HEK293 (cell line): ENCODE data around the gene ZBTB44.

Source experiments
- CTCF ChIA-PET: fragments of 350-600 bp; formaldehyde crosslinking; extraction: SDS; loops from one replicate; lab custom pipeline; 2021; ENCODE audit warnings: antibody characterized with exemption; lab: Yijun Ruan, JAX
- POLR2A ChIA-PET: fragments of 300-600 bp; formaldehyde crosslinking; extraction: SDS; loops from one replicate; lab custom pipeline; 2020; ENCODE audit warnings: antibody characterized with exemption, inconsistent platforms; lab: Yijun Ruan, JAX
- H3K27ac ChIP-seq: fragments of 200-500 bp; sonication (Bioruptor generic); 2 replicates; pipeline ENCODE4 v1.5.1; 2014; ENCODE audit warnings: low read depth, low read length, control low read depth, inconsistent platforms; ENCODE audit errors: extremely low read depth
- H3K36me3 ChIP-seq, 2 experiments: fragments of 200-500 bp in 1 of 2; sonication (Bioruptor generic) in 1 of 2; 1 replicate in 1 of 2; 2 replicates in 1 of 2; pipeline ENCODE4 v1.5.1; 2014 to 2017; ENCODE audit warnings: inconsistent platforms in 2 of 2, low read length in 2 of 2; ENCODE audit not compliant: control insufficient read depth in 2 of 2, insufficient read depth in 1 of 2
- H3K4me1 ChIP-seq: fragments of 200-500 bp; sonication (Bioruptor generic); 2 replicates; pipeline ENCODE4 v1.5.1; 2014; ENCODE audit warnings: mild to moderate bottlenecking, low read length, inconsistent platforms; ENCODE audit not compliant: control insufficient read depth, insufficient read depth
- H3K4me3 ChIP-seq: 2 replicates; pipeline ENCODE4 v1.5.1; 2011; ENCODE audit warnings: low read depth, mild to moderate bottlenecking, control low read depth, low read length, moderate library complexity
- H3K9me3 ChIP-seq: fragments of 200-500 bp; sonication (Bioruptor generic); 2 replicates; pipeline ENCODE4 v1.5.1; 2014; ENCODE audit warnings: low read depth, low read length, inconsistent platforms; ENCODE audit not compliant: control insufficient read depth, insufficient read depth
- IKZF3 ChIP-seq: fragments of 450-650 bp; IDR thresholded peaks from 2 replicates; pipeline ENCODE4 v1.5.0; 2018; ENCODE audit warnings: missing biosample characterization, mild to moderate bottlenecking, missing genetic modification characterization, moderate library complexity
- MZF1 ChIP-seq: fragments of 450-650 bp; formaldehyde crosslinking; IDR thresholded peaks from 2 replicates; pipeline ENCODE4 v1.5.1; 2017; ENCODE audit warnings: missing biosample characterization, missing genetic modification characterization, borderline replicate concordance
- PRDM6 ChIP-seq: fragments of 450-650 bp; formaldehyde crosslinking; IDR thresholded peaks from 2 replicates; pipeline ENCODE4 v1.5.1; 2017; ENCODE audit warnings: missing biosample characterization, missing genetic modification characterization
- SALL2 ChIP-seq: fragments of 450-650 bp; formaldehyde crosslinking; IDR thresholded peaks from 2 replicates; pipeline ENCODE4 v1.5.0; 2017; ENCODE audit warnings: missing biosample characterization, mild to moderate bottlenecking, missing genetic modification characterization, borderline replicate concordance
- ZBTB21 ChIP-seq: fragments of 450-650 bp; formaldehyde crosslinking; IDR thresholded peaks from 2 replicates; pipeline ENCODE4 v1.5.1; 2017; ENCODE audit warnings: missing biosample characterization, missing genetic modification characterization
- ZNF112 ChIP-seq: fragments of 450-650 bp; formaldehyde crosslinking; IDR thresholded peaks from 2 replicates; pipeline ENCODE4 v1.5.0; 2017; ENCODE audit warnings: missing biosample characterization, missing genetic modification characterization
- ZNF302 ChIP-seq: fragments of 450-650 bp; formaldehyde crosslinking; IDR thresholded peaks from 2 replicates; pipeline ENCODE4 v1.5.1; 2016; ENCODE audit warnings: missing biosample characterization, missing genetic modification characterization, low read depth
- ZNF335 ChIP-seq: fragments of 450-650 bp; formaldehyde crosslinking; conservative IDR thresholded peaks from 2 replicates; pipeline ENCODE4 v1.5.1; 2016; ENCODE audit warnings: missing biosample characterization, missing genetic modification characterization
- ZNF362 ChIP-seq: fragments of 450-650 bp; formaldehyde crosslinking; IDR thresholded peaks from 2 replicates; pipeline ENCODE4 v1.5.1; 2016; ENCODE audit warnings: missing biosample characterization, missing genetic modification characterization
- ZNF366 ChIP-seq: fragments of 450-650 bp; formaldehyde crosslinking; conservative IDR thresholded peaks from 2 replicates; pipeline ENCODE4 v1.5.1; 2016; ENCODE audit warnings: missing biosample characterization, missing genetic modification characterization
- ZNF529 ChIP-seq: fragments of 450-650 bp; formaldehyde crosslinking; IDR thresholded peaks from 2 replicates; pipeline ENCODE4 v1.5.1; 2017; ENCODE audit warnings: missing genetic modification characterization, missing biosample characterization; ENCODE audit not compliant: insufficient replicate concordance
- ZNF555 ChIP-seq: fragments of 450-650 bp; formaldehyde crosslinking; conservative IDR thresholded peaks from 2 replicates; pipeline ENCODE4 v1.5.1; 2017; ENCODE audit warnings: missing biosample characterization, mild to moderate bottlenecking, missing genetic modification characterization, inconsistent platforms
- ZNF664 ChIP-seq: fragments of 450-650 bp; formaldehyde crosslinking; IDR thresholded peaks from 2 replicates; pipeline ENCODE4 v1.5.1; 2016; ENCODE audit warnings: missing biosample characterization, missing genetic modification characterization
- ZNF670 ChIP-seq: fragments of 450-650 bp; formaldehyde crosslinking; IDR thresholded peaks from 2 replicates; pipeline ENCODE4 v1.5.1; 2016; ENCODE audit warnings: missing biosample characterization, missing genetic modification characterization, low read depth
- ZNF701 ChIP-seq: fragments of 450-650 bp; formaldehyde crosslinking; IDR thresholded peaks from 2 replicates; pipeline ENCODE4 v1.5.1; 2016; ENCODE audit warnings: missing biosample characterization, missing genetic modification characterization
- ZNF777 ChIP-seq: fragments of 450-650 bp; formaldehyde crosslinking; IDR thresholded peaks from 2 replicates; pipeline ENCODE4 v1.5.1; 2017; ENCODE audit warnings: missing biosample characterization, missing genetic modification characterization, borderline replicate concordance
- ZNF785 ChIP-seq: fragments of 450-650 bp; formaldehyde crosslinking; IDR thresholded peaks from 2 replicates; pipeline ENCODE4 v1.5.1; 2016; ENCODE audit warnings: missing biosample characterization, missing genetic modification characterization
- TF ChIP-seq, protein P1 (sequence below): fragments of 450-650 bp; formaldehyde crosslinking; IDR thresholded peaks from 2 replicates; pipeline ENCODE4 v1.5.1; 2016; ENCODE audit warnings: missing biosample characterization, missing genetic modification characterization
- TF ChIP-seq, protein P2 (sequence below): fragments of 450-650 bp; formaldehyde crosslinking; IDR thresholded peaks from 2 replicates; pipeline ENCODE4 v1.5.1; 2017; ENCODE audit warnings: missing biosample characterization, missing genetic modification characterization
- TF ChIP-seq, protein P3 (sequence below): fragments of 450-650 bp; IDR thresholded peaks from 2 replicates; pipeline ENCODE4 v1.5.1; 2018; ENCODE audit warnings: missing biosample characterization, missing genetic modification characterization
- TF ChIP-seq, protein P4 (sequence below): fragments of 450-650 bp; formaldehyde crosslinking; IDR thresholded peaks from 2 replicates; pipeline ENCODE4 v1.5.1; 2016; ENCODE audit warnings: missing biosample characterization, missing genetic modification characterization
- TF ChIP-seq, protein P5 (sequence below): fragments of 450-650 bp; formaldehyde crosslinking; IDR thresholded peaks from 2 replicates; pipeline ENCODE4 v1.5.1; 2016; ENCODE audit warnings: missing biosample characterization, missing genetic modification characterization

ZBTB44 gene

DNA sequence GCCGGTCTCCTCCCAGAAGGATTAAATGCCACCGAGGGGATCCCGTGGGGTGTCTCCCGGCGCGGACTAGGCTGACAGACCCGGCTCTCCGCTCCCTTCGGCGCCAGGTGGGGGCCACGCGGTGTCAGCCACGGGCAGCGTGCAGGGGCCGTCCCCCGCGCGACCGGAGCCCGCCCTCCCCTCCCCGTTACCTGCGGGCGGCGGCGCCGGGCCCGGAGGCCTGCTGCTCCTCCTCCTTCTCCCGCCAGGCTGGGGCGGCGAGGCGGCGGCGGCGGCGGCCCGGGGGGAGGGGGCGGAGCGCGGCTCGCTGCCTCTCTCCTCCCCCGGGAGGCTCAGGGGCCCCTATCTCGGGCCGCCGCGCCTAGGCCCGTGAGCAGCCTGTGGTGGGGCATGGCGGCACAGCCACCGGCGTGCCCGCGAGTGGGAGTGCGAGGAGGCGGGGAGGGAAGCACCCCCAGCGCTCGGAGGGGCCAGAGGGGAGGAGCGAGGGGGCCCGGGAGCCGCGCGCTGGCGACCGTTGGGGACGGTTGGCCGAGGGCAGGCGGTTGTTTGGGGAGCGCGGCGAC lies 450 bp downstream of the ZBTB44 start (continued):
- TF ChIP-seq, protein P1, sequence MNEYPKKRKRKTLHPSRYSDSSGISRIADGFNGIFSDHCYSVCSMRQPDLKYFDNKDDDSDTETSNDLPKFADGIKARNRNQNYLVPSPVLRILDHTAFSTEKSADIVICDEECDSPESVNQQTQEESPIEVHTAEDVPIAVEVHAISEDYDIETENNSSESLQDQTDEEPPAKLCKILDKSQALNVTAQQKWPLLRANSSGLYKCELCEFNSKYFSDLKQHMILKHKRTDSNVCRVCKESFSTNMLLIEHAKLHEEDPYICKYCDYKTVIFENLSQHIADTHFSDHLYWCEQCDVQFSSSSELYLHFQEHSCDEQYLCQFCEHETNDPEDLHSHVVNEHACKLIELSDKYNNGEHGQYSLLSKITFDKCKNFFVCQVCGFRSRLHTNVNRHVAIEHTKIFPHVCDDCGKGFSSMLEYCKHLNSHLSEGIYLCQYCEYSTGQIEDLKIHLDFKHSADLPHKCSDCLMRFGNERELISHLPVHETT (tag by site-specific recombination), result no peak
- TF ChIP-seq ZNF785 (tag by site-specific recombination) (no peak), ZNF302 (tag by site-specific recombination) (no peak), ZNF362 (tag by site-specific recombination) (no peak), ZNF670 (tag by site-specific recombination) (no peak), SALL2 (tag by site-specific recombination) (no peak), ZNF529 (tag by site-specific recombination) (no peak), IKZF3 (tag by site-specific recombination) (0 out of 2 replicates have a peak, but pooled peaks have one; percentile 34)

DNA sequence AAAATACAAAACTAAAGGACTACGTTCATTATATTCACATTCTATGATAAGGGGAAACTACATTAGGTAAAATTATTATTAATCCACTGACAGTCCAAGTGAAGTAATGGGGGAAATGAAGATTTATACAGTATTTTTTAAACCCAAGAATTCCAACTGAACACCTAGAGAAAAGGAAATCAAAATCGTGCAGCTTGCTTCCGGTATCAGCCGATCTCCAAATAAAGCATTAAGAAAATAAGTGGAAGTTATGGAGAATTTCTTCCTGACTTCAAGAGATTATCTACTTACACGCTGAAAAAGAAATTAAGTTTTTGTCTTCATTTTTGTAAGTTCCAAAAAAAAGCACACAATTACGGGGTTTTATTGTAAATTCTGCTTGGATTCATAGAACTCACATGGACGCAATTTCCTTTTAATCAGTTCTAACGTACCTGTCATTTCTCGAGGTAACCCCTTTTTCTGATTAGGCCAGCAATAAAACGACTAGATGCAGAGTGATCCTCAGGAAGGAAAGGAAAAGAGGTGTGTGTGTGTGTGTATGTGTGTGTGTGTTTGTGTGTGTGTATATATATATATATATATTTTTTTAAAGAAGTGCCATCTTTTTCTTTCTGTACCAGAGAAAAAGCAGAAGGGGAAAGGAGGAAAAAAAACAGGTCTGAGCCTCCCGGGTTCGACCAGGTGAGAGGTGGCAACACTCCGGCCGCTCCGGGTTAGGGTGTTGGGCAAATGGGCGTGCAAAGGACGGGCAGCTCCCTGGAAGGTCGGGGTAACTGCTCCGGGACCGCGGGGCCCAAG lies 1.1 kb downstream of the ZBTB44 start:
- POLR2A ChIA-PET, result no interaction called here
- H3K9me3 ChIP-seq, result no peaks in the 10 kb centered on the region
- CTCF ChIA-PET, result no interaction called here
- peak overlapping the region; percentile 74 for H3K4me3 ChIP-seq
- H3K36me3 ChIP-seq, result peaks cover 0 to 9% of the 10 kb centered on the region in 2 experiments; a peak in 1 of 3 replicates
- peak overlapping the region; percentile 90 for H3K27ac ChIP-seq
- H3K4me1 ChIP-seq, result no peaks in the 10 kb centered on the region
- TF ChIP-seq, protein P2, sequence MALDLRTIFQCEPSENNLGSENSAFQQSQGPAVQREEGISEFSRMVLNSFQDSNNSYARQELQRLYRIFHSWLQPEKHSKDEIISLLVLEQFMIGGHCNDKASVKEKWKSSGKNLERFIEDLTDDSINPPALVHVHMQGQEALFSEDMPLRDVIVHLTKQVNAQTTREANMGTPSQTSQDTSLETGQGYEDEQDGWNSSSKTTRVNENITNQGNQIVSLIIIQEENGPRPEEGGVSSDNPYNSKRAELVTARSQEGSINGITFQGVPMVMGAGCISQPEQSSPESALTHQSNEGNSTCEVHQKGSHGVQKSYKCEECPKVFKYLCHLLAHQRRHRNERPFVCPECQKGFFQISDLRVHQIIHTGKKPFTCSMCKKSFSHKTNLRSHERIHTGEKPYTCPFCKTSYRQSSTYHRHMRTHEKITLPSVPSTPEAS (tag by site-specific recombination), result peak; percentile 73
- TF ChIP-seq ZNF777 (tag by site-specific recombination) (no peak), ZNF664 (tag by site-specific recombination) (no peak), ZNF112 (tag by site-specific recombination) (no peak), ZNF701 (tag by site-specific recombination) (no peak), ZNF335 (tag by site-specific recombination) (peak; percentile 69), ZNF366 (tag by site-specific recombination) (0 out of 2 replicates have a peak, but pooled peaks have one; percentile 16), ZBTB21 (tag by site-specific recombination) (no peak), PRDM6 (tag by site-specific recombination) (no peak), MZF1 (tag by site-specific recombination) (no peak), ZNF555 (tag by site-specific recombination) (no peak)
- TF ChIP-seq, protein P3, sequence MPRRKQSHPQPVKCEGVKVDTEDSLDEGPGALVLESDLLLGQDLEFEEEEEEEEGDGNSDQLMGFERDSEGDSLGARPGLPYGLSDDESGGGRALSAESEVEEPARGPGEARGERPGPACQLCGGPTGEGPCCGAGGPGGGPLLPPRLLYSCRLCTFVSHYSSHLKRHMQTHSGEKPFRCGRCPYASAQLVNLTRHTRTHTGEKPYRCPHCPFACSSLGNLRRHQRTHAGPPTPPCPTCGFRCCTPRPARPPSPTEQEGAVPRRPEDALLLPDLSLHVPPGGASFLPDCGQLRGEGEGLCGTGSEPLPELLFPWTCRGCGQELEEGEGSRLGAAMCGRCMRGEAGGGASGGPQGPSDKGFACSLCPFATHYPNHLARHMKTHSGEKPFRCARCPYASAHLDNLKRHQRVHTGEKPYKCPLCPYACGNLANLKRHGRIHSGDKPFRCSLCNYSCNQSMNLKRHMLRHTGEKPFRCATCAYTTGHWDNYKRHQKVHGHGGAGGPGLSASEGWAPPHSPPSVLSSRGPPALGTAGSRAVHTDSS (tag by site-specific recombination), result no peak
- TF ChIP-seq, protein P4, sequence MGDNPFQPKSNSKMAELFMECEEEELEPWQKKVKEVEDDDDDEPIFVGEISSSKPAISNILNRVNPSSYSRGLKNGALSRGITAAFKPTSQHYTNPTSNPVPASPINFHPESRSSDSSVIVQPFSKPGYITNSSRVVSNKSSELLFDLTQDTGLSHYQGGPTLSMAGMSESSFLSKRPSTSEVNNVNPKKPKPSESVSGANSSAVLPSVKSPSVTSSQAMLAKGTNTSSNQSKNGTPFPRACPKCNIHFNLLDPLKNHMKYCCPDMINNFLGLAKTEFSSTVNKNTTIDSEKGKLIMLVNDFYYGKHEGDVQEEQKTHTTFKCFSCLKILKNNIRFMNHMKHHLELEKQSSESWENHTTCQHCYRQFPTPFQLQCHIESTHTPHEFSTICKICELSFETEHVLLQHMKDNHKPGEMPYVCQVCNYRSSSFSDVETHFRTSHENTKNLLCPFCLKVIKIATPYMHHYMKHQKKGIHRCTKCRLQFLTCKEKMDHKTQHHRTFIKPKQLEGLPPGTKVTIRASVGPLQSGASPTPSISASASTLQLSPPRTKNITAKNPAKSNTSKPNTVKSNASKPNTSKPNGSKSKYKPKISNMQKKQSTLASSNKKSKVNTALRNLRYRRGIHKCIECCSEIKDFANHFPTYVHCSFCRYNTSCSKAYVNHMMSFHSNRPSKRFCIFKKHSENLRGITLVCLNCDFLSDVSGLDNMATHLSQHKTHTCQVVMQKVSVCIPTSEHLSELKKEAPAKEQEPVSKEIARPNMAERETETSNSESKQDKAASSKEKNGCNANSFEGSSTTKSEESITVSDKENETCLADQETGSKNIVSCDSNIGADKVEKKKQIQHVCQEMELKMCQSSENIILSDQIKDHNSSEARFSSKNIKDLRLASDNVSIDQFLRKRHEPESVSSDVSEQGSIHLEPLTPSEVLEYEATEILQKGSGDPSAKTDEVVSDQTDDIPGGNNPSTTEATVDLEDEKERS, result no peak
- TF ChIP-seq, protein P5, sequence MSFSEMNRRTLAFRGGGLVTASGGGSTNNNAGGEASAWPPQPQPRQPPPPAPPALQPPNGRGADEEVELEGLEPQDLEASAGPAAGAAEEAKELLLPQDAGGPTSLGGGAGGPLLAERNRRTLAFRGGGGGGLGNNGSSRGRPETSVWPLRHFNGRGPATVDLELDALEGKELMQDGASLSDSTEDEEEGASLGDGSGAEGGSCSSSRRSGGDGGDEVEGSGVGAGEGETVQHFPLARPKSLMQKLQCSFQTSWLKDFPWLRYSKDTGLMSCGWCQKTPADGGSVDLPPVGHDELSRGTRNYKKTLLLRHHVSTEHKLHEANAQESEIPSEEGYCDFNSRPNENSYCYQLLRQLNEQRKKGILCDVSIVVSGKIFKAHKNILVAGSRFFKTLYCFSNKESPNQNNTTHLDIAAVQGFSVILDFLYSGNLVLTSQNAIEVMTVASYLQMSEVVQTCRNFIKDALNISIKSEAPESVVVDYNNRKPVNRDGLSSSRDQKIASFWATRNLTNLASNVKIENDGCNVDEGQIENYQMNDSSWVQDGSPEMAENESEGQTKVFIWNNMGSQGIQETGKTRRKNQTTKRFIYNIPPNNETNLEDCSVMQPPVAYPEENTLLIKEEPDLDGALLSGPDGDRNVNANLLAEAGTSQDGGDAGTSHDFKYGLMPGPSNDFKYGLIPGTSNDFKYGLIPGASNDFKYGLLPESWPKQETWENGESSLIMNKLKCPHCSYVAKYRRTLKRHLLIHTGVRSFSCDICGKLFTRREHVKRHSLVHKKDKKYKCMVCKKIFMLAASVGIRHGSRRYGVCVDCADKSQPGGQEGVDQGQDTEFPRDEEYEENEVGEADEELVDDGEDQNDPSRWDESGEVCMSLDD, result no peak
